Skin epidermis (tissue), 12 donors: ENCODE results near the gene GMEB2.

Experiments
- H3K27ac ChIP-seq, 21 experiments: fragments of 200-600 bp; sonication (generic) in 11 of 21; one replicate each; pipeline ENCODE4 v1.5.0; 2020; ENCODE audit warnings: mild to moderate bottlenecking in 3 of 21, inconsistent platforms in 2 of 21, moderate library complexity in 2 of 21
- H3K4me3 ChIP-seq, 7 experiments: fragments of 200-600 bp; sonication (generic) in 2 of 7; one replicate each; pipeline ENCODE4 v1.5.0; 2020; ENCODE audit warnings: inconsistent platforms in 2 of 7, mild to moderate bottlenecking in 2 of 7, moderate library complexity in 1 of 7

Gene GMEB2

DNA sequence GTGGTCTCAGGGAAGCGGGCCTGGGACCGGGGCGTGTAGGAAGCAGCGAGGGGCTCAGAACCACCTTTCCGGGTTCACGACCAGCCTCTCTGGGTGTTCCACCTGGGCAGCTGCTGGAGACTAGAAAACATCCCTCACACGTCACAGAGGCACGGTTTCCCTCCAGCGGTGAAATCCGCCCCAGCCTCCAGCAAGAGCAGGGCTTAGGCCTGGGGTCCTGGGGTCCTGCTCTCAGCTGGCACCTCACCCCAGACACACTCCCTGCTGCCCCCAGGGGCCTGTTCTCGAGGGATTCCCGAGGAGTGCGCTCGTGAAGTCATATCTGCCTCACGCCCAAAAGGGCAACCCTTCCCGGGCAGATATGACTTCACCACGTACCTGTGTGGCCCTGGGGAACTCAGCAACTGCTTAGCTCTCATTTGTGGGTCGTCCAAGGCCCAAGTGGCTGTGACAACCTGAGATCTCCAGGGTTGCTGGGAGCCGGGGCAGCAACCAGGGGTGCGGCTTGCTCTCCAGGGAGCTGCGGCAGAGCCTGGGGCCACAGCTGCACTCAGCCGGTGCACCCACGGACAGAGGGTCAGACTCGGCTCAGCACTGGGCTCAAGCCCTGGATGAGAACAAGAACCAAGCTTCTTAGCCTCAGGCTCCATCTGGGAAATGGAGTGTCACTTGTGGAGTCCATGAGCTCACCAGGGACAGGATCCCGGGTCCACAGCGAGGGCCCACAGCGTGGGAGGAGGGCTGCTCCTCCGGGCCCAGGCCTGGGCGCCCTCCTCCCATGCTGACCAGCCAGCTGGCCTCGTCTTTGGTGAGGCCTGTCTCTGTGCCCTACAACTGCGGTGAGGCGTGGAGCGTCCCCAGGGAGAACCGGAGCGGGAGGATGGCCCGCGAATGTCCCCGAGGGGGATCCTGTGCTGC is 72.3 kb downstream of the GMEB2 start:
- Histone ChIP-seq H3K27ac (peak overlapping the region in 12 of 21 experiments; percentile 18 to 79 (median 64)), H3K4me3 (peak overlapping the region; percentile 38 to 57 (median 46))

DNA sequence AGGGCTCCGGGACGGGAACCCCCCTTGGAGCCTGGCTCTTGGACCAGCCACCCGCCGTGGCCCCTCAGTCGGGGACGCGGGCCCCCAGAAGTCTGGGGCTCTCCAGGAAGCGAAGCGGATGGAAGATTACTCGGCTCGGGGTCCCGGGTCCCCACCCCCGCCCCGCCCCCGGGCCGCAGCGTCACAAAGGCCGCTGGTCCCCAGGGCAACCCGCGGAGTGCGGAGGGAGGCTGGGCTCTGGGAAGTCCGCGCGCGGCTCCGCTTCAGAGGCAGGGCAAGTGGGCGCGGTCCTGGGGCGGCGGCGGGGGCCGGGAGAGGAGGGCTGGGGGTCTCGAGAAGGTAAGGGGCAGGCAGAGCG is 73.0 kb downstream of the GMEB2 start, which contains the start of gene FNDC11:
TSS of gene FNDC11 (plus strand) at position 227 of the 358 bp plus-strand sequence. CDS start 1,505 bp downstream, outside the sequence.
- Histone ChIP-seq H3K27ac (peak within 1 kb of the TSS in 17 of 21 experiments; percentile 18 to 79 (median 62)), H3K4me3 (peak within 1 kb of the TSS; percentile 38 to 57 (median 46))

DNA sequence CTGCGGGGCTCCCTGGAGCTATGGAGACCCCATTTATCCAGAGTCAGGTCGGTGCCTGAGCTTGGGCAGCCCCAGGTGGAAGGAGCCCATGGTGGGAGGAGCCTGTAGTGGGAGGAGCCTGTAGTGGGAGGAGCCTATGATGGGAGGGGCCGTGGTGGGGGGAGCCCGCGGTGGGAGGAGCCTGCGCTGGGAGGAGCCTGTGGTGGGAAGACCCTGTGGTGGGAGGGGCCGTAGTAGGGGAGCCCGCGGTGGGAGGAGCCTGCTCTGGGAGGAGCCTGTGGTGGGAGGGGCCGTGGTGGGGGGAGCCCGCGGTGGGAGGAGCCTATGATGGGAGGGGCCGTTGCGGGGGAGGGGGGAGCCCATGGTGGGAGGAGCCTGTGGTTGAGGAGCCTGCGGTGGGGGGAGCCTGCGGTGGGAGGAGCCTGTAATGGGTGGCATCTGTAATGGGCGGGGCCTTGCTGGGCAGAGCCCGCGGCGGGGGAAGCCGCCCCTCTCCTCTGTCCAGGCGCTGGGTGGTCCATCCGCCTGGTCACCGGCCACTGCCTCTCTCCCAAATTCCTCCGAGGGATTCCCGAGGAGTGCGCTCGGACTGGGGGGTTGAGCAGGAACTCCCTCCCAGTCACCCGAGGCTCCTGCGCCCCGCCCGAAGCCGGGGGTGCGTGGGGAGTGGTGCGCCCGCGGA is 73.5 kb downstream of the GMEB2 start:
- Histone ChIP-seq H3K27ac (peak overlapping the region in 17 of 21 experiments; percentile 18 to 79 (median 62)), H3K4me3 (peak overlapping the region; percentile 38 to 57 (median 46))

DNA sequence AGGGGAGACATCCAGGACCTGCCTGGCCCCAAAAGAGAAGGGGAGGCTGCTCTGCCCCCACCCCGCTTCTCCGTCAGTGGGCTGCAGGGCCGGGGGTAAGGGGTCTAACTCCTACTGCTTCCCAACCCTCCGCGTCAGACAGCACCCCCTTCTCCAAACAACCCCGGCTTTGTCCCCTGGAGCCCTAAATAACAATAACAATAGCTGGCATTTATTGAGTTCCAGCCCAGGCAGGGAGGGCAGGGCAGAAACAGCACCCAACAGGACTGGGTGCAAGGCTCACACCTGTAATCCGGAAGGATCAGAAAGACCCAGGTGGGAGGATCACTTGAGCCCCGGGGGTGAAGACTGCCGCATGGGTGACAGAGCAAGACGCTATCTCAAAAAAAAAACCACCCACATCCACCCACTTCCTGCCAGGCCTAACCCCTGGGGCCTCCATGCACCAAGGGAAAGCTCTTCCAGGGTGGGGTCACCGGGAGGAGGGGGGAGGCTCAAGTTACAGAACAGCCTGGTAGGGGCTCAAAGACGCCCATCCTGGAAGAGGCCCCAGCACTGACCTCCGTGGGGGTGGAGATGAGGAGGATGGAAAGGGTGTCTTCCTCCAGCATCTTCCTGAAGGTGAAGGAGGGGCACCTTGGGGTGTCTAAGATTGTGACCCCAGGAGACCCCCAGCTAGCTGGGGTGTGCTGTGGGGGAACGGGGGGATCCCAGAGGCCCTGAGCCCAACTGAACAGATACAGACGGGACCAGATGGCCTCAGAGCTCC is 74.2 kb downstream of the GMEB2 start:
- H3K4me3 ChIP-seq, result peak overlapping the region in 1 of 7 experiments; percentile 57
- peak overlapping the region in 10 of 21 experiments; percentile 8 to 79 (median 58) for H3K27ac ChIP-seq

DNA sequence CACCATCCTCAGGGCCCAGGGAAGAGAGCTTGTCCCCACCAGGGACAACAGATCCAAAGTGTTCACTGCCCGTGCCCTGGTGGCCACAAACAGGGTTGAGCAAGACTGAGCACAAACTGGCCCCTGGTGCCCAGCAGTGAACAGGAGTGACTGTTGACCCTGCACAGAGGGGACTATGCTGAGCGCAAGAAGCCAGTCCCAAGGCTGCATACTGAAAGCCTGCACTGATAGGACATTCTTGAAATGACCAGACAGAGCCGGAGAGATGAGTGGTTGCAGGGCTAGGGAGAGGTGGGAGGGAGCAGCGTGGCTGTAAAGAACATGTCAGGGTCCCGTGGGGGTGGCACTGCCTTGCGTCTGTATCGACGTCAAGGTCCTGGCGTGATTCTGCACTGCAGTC is 75.8 kb downstream of the GMEB2 start:
- no peak overlapping the region for H3K4me3 ChIP-seq

DNA sequence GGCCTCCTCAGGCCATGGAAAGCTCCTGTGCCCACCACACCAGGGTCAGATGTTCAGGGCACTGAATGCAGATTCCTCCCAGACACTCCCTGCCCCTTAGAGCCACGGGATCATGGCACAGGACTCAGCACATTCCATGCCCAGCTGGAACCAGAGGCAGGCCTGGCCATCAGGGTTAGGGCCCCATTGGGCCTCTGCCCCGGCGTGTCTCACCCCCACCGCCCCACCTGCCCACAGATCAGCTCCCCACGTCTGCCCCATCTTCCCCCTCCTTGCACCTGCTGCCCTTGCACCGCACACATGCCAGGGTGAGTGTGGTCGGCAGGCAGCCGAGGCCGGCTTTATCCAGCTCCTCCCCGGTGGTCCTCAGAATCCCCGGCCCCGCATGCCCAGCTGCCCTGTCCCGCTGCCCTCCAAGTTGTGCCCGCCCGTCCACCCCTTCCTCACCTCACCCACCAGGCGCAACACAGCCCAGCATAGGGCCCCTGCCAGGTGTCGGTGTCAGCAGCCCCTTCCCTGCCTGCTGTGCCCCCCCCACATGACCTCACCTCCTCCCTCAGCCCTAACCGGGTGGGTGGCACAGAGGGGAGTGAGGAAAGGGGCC is 77.1 kb downstream of the GMEB2 start:
- Histone ChIP-seq H3K27ac (no peak overlapping the region), H3K4me3 (no peak overlapping the region)

More for the DNA sequence above, 75.8 kb downstream of the GMEB2 start:
- H3K27ac ChIP-seq, result no peak overlapping the region

DNA sequence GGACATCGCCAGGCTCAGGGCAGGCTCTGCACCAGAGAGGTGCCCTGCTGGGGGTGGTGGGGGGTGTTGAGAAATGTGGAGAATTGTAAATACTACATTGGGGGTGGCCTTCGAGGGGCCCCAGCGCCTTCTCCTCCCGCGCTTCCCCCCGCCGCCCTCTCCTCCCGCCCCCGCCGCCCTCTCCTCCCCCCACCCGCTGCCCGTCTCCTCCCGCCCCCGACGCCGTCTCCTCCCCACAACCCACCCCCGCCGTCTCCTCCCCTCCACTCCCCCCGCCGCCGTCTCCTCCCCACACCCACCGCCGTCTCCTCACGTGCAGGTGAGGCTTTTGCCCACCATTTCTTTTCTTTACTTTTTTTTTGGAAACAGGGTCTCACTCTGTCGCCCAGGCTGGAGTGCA is 77.9 kb downstream of the GMEB2 start:
- no peak overlapping the region for H3K27ac ChIP-seq
- no peak overlapping the region for H3K4me3 ChIP-seq

DNA sequence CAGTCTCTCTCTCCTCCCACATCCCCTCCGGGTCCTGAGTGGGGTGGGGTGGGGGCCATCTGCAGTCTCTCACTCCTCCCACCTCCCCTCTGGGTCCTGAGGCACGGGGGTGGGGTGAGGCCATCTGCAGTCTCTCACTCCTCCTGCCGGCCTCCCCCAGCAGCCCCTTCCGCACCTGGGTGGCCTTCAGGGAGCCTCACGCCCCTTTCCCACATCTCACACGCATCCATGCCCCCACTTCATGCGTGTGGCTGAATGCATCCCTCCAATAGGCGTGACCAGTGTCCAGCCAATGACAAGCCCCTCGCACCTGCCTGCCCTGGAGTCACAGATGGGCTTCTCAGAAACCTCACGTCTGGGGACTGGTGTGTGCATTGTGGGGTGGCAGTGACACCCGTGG is 78.4 kb downstream of the GMEB2 start:
- Histone ChIP-seq H3K4me3 (no peak overlapping the region), H3K27ac (no peak overlapping the region)

DNA sequence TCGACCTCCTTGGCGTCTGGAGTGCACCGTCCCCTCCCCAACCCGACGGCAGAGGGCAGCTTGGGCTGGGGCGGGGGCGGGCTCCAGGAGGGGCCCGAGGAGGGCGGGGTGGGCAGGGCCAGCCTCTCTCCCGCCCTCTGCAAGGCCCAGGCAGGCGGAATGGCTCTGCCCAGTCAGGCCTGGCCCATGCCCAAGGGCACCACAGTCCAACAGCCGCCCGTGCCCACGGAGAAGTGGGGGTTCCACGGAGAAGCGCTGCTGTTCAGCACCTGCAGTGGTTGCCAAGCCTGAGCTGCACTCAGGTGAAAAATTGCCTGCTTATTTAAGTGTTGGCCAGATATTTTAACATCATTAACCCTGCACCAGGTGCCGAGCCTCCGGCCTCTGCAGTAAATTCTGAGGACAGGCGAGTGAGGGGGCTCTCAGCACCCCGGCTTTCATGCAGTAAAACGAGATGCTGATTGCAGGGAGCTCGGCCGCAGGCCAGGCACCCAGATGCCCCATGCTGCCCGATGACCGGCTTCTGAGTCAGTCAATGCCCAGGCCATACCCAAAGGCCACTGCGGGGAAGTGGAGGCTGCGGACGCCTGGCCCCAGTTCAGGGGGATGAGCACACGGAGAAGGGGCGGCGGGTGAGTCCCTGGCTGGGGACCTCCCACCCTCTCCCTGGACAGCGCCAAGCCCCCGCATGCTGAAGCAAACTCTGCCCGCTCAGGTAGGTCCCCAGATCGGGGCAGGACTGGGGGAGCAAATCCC is 79.0 kb downstream of the GMEB2 start, which contains the start of gene SRMS:
TSS of gene SRMS (minus strand) at position 25 of the 756 bp plus-strand sequence. CDS start 286 bp downstream, outside the sequence.
- Histone ChIP-seq H3K27ac (no peak within 1 kb of the TSS), H3K4me3 (no peak within 1 kb of the TSS)

DNA sequence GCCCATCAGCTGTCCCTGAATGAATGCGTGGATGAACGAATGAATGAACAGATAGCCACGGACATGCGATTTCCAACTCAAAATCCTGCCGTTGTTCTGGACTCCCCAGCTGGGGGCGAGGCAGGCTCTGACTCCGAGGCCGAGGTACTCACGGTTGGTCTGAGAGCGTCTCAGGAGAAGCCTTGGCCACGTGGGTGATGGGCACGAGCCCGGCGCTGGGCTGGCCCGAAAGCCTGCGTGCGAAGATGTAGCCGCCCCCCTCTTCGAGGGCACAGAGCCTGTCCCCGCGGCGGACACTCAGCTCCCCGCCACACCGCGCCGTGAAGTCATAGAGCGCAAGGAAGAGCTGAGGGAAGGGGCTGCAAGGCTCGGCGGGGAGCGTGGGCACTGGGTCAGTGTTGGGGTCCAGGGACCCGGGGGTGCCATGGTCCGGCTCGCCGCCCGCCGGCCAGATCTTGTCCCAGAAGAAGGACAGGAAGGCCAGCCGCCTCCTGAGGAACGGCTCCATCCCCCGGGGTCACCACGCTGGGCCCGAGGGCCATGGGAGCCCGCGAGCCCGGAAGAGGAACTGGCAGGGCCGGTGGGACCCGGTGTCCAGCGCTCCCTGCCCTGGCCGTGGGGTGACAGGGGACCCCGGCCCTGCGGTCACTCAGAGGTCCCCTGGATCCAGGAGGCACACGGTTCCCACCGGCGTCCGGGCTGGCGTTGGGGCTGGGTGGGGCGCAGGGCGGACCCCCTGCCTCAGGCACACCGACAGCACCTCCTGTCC is 79.8 kb downstream of the GMEB2 start:
- Histone ChIP-seq H3K27ac (no peak overlapping the region), H3K4me3 (no peak overlapping the region)

DNA sequence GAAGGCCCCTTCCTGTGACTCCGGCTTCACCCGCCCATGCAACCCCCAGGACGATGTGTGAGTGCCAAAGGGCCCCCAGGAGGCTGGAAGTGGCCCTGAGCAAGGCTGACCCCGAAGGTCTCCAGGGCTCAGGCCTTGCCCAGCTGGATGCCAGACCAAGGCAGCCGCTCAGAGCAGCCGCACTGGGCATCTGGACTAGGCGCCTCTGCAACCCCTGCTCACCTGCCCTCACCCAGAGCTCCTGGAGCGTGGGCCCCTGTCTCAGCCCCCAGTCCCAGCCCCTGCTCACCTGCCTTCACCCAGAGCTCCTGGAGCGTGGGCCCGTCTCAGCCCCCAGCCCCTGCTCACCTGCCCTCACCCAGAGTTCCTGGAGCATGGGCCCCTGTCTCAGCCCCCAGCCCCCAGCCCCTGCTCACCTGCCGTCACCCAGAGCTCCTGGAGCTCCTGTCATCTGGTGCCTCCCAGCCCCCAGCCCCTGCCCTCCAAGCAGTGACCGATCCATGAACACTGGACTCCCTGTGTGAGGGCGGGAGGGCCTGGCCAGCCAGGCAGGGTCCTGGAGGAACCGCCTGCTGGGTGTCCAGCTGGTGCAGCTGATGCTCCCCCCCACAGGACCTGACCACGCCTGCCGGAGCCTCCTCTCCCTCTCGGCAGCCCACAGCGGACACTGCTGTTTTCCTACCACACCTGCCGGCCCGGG is 80.5 kb downstream of the GMEB2 start:
- Histone ChIP-seq H3K27ac (no peak overlapping the region), H3K4me3 (no peak overlapping the region)

DNA sequence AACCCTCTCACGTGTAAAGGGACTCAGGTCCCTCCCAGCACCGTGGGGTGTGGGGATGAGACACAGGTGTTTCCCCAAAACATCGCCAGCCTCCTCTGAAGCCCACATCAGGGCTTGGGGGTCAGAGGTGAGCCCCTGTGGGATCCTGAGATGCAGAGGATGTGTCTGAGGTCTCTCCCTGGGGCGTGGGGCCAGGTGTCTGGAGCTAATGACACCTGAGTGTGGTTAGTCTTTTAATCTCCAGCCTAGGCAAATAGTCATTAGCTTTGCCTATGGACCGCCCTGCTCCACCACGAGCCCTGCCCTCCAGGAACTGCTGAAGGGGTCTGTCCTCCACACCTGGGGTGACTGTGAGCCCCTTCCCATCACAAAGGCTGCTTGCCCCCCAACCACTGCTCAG is 81.1 kb downstream of the GMEB2 start:
- no peak overlapping the region for H3K27ac ChIP-seq
- no peak overlapping the region for H3K4me3 ChIP-seq

DNA sequence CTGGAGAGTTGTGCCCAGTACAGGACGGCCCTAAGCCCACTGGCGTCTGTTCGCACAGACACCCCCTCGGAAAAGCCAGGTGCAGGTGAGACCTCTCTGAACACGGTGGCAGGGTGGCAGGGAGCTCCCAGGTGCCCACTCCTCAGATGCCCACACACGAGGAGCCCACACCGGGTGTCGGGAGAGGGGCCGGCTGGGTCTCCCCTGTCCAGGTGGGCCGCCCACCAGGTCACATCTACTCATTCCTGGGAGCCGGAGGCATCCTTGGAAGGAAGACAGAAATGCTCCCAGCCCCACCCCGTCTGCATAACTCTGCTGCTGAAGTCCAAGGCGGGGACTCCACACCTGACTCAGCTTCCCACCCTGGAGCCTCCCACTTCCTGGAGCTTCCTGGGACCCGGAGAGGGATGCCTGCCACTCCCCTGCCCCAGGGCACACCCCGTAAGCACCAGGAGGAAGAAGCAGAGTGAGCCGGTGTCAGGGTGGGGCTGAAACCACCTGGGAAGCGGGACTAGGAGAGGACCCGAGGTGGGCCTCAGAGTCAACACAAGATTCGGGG is 81.9 kb downstream of the GMEB2 start:
- H3K27ac ChIP-seq, result peak overlapping the region in 1 of 21 experiments; percentile 14

DNA sequence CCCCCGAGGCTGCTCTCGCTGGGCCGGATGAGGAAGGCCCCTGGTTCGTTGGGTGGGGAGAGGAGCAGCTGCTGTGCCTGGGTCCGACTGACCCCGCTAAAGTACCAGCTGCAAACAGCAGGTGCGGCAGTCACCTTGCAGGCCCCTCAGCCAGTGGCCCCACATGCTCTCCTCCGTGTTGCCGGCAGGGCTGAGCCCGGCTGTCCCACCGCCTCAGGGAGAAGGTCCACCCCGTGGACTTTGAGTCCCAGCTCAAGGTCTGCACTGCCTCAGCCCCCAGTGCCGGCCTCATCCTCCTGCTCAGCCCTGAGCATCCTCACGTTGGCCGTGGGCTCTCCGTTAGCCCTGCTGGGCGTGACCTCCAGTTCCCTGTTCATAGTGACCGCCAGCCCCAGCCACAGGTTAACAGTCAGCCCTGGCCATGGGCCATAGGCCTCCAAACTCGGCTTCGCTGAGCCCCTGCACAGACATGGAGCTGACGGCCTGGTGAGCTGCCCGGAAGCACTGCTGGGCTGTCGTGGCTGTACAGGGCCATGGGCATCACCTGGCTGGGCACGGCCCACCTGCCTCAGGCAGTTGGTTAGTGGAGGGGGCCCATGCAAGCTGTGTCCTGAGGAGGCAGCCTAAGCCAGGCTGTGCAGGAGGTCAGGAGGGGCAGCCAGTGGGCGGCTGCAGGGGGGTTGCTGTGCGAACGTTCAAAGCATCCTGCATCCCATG is 82.5 kb downstream of the GMEB2 start:
- Histone ChIP-seq H3K4me3 (no peak overlapping the region), H3K27ac (peak overlapping the region in 1 of 21 experiments; percentile 14)

More for the DNA sequence above, 81.9 kb downstream of the GMEB2 start:
- no peak overlapping the region for H3K4me3 ChIP-seq

DNA sequence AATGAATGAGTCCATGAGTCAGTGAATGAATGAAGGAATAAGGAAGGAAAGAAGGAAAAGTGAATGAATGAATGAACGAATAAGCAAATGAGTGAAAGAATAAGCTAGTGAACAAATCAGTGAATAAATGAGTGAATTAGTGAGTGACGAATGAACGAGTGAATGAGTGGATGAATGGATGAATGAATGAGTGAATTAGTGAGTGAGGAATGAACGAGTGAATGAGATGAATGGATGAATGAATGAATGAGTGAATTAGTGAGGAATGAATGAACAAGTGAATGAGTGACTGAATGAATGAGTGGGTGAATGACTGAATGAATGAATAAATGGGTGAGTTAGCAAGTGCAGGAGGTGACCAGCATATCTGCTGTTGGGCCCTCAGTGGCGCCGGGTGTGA is 83.2 kb downstream of the GMEB2 start:
- Histone ChIP-seq H3K27ac (no peak overlapping the region), H3K4me3 (no peak overlapping the region)

DNA sequence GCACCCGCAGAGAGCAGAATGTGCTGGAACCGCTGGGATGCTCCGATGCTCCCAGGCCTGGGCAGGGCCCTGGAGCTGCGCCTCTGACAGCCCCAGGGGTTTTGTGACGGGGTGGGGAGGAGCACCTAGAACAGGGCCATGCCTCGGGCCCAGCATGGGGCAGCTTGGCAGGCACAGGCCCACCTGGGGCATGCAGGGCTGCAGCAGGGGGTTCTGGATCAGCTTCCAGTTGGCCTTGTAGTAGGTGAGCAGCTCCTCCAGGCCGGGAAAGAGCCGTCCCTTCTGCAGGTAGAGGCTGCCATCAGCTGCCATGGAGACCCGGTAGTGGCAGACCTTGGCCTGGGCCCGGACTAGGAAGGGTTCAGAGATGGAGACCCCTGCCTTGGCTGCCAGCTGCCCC is 83.8 kb downstream of the GMEB2 start:
- no peak overlapping the region for H3K4me3 ChIP-seq
- H3K27ac ChIP-seq, result peak overlapping the region in 2 of 21 experiments; percentile 9 to 76
